SK-N-SH (cell line): ENCODE measurements around the gene SCN8A. TPM values are rescaled to one million over a fixed set of nuclear protein-coding genes. Genes with fewer than 3 reads are reported as not detected.

Source experiments
- CTCF ChIA-PET: fragments of 300-600, 350-600 bp; formaldehyde crosslinking; extraction: SDS; loops from one replicate; lab custom pipeline; 2021; lab: Yijun Ruan, JAX
- POLR2A ChIA-PET: fragments of 350-600 bp; sonication (Branson Sonifier 250); formaldehyde crosslinking; extraction: SDS; loops from one replicate; lab custom pipeline; 2020; ENCODE audit warnings: antibody characterized with exemption, inconsistent platforms; lab: Yijun Ruan, JAX
- DNase-seq: peaks from one replicate; pipeline ENCODE4 v3.0.0; 2012
- H2AFZ ChIP-seq: fragments of 200-600 bp; sonication (generic); 2 replicates; pipeline ENCODE4 v1.8.1; 2016; ENCODE audit warnings: antibody characterized with exemption, mild to moderate bottlenecking, low read depth
- H3F3A ChIP-seq: fragments of 200-600 bp; sonication (generic); replicated peaks from 2 replicates; pipeline ENCODE3; 2016; ENCODE audit warnings: antibody characterized with exemption, mild to moderate bottlenecking; ENCODE audit not compliant: insufficient read depth
- H3K27ac ChIP-seq, 2 experiments: fragments of 200-500 bp in 1 of 2; fragments of 200-600 bp in 1 of 2; sonication (Bioruptor generic) in 1 of 2; sonication (generic), shearing (Covaris generic) in 1 of 2; 2 replicates each; pipeline versions ENCODE4 v1.5.1 to v1.6.1; 2014 to 2016; ENCODE audit warnings: low read depth in 2 of 2, inconsistent platforms in 1 of 2, low read length in 1 of 2, mild to moderate bottlenecking in 1 of 2, mixed read lengths in 1 of 2
- H3K27me3 ChIP-seq: fragments of 200-600 bp; sonication (generic), shearing (Covaris generic); 2 replicates; pipeline ENCODE4 v1.6.1; 2016; ENCODE audit warnings: mixed run types; ENCODE audit not compliant: insufficient read depth
- H3K36me3 ChIP-seq, 2 experiments: fragments of 200-500 bp in 1 of 2; fragments of 200-600 bp in 1 of 2; sonication (Bioruptor generic) in 1 of 2; sonication (generic) in 1 of 2; replicated peaks in 1 of 2; 2 replicates each; pipeline versions ENCODE3 to v1.5.1; 2014 to 2016; ENCODE audit warnings: low read length in 1 of 2, mild to moderate bottlenecking in 1 of 2; ENCODE audit not compliant: insufficient read depth in 2 of 2, control insufficient read depth in 1 of 2
- H3K4me1 ChIP-seq, 2 experiments: fragments of 200-500 bp in 1 of 2; fragments of 200-600 bp in 1 of 2; sonication (Bioruptor generic) in 1 of 2; sonication (generic), shearing (Covaris generic) in 1 of 2; 2 replicates each; pipeline versions ENCODE4 v1.5.1 to v1.6.1; 2014 to 2016; ENCODE audit warnings: low read depth in 1 of 2, low read length in 1 of 2, mixed run types in 1 of 2; ENCODE audit not compliant: insufficient read depth in 2 of 2, control insufficient read depth in 1 of 2
- H3K4me2 ChIP-seq: fragments of 200-600 bp; sonication (generic), shearing (Covaris generic); 2 replicates; pipeline ENCODE4 v1.6.1; 2017; ENCODE audit warnings: mixed run types
- H3K4me3 ChIP-seq, 2 experiments: fragments of 200-500 bp in 1 of 2; fragments of 200-600 bp in 1 of 2; sonication (Bioruptor generic) in 1 of 2; sonication (generic), shearing (Covaris generic) in 1 of 2; 2 replicates each; pipeline versions ENCODE4 v1.5.1 to v1.8.1; 2014 to 2016; ENCODE audit warnings: low read depth in 2 of 2, inconsistent platforms in 1 of 2, low read length in 1 of 2, mild to moderate bottlenecking in 1 of 2, mixed read lengths in 1 of 2, moderate library complexity in 1 of 2
- H3K79me2 ChIP-seq: fragments of 200-600 bp; sonication (generic); 2 replicates; pipeline ENCODE4 v1.8.1; 2017; ENCODE audit warnings: mild to moderate bottlenecking; ENCODE audit not compliant: insufficient read depth
- H3K9ac ChIP-seq: fragments of 200-600 bp; sonication (generic); 2 replicates; pipeline ENCODE4 v1.6.1; 2017; ENCODE audit warnings: mixed run types
- H3K9me2 ChIP-seq: fragments of 200-600 bp; sonication (generic); 2 replicates; pipeline ENCODE4 v1.6.1; 2017; ENCODE audit warnings: mixed run types
- H3K9me3 ChIP-seq: fragments of 200-600 bp; sonication (generic); 2 replicates; pipeline ENCODE4 v1.6.1; 2017; ENCODE audit warnings: mixed run types, mild to moderate bottlenecking, moderate library complexity
- H4K20me1 ChIP-seq: fragments of 200-600 bp; sonication (generic); 2 replicates; pipeline ENCODE4 v1.6.1; 2017; ENCODE audit warnings: mild to moderate bottlenecking, mixed run types; ENCODE audit not compliant: insufficient read depth
- CHD2 ChIP-seq: fragments of 150-350 bp; IDR thresholded peaks from 2 replicates; pipeline ENCODE4 v1.6.1; 2018; ENCODE audit warnings: low read length; ENCODE audit not compliant: partially characterized antibody
- ELF1 ChIP-seq: IDR thresholded peaks from 2 replicates; pipeline ENCODE4 v1.4.0; 2012
- EZH2phosphoT487 ChIP-seq: fragments of 200-600 bp; sonication (generic); IDR thresholded peaks from 2 replicates; pipeline ENCODE4 v1.6.1; 2017; ENCODE audit warnings: low read depth, mixed run types, mild to moderate bottlenecking, antibody characterized with exemption, moderate library complexity, borderline replicate concordance
- FOSL2 ChIP-seq: IDR thresholded peaks from 2 replicates; pipeline ENCODE4 v1.4.0; 2012; ENCODE audit warnings: low read depth, mild to moderate bottlenecking, moderate library complexity, borderline replicate concordance
- FOXJ3 ChIP-seq: sonication (generic); formaldehyde crosslinking; IDR thresholded peaks from 2 replicates; pipeline ENCODE4 v1.5.1; 2020; ENCODE audit warnings: mild to moderate bottlenecking, missing genetic modification reagents
- GABPA ChIP-seq: IDR thresholded peaks from 2 replicates; pipeline ENCODE4 v1.4.0; 2012; ENCODE audit warnings: low read depth, mild to moderate bottlenecking
- GATA2 ChIP-seq: sonication (generic); formaldehyde crosslinking; IDR thresholded peaks from 2 replicates; pipeline ENCODE4 v1.5.0; 2020; ENCODE audit warnings: mild to moderate bottlenecking, missing genetic modification reagents
- JUND ChIP-seq: IDR thresholded peaks from 2 replicates; pipeline ENCODE4 v1.4.0; 2012
- NRF1 ChIP-seq: IDR thresholded peaks from 2 replicates; pipeline ENCODE4 v1.6.1; 2012; ENCODE audit warnings: low read depth, mild to moderate bottlenecking, low read length
- PBX3 ChIP-seq: IDR thresholded peaks from 2 replicates; pipeline ENCODE4; 2012
- POLR2AphosphoS5 ChIP-seq: IDR thresholded peaks from 2 replicates; pipeline ENCODE4 v1.6.1; 2012; ENCODE audit warnings: low read depth, low read length
- RAD21 ChIP-seq: IDR thresholded peaks from 2 replicates; pipeline ENCODE4 v1.6.1; 2012; ENCODE audit warnings: mild to moderate bottlenecking, low read length
- RCOR1 ChIP-seq: fragments of 150-350 bp; IDR thresholded peaks from 2 replicates; pipeline ENCODE4 v1.6.1; 2017; ENCODE audit warnings: antibody characterized with exemption, low read length
- RFX5 ChIP-seq: IDR thresholded peaks from 2 replicates; pipeline ENCODE4 v1.6.1; 2012; ENCODE audit warnings: mild to moderate bottlenecking, improper control_type of control experiment, low read length
- RXRA ChIP-seq: IDR thresholded peaks from 2 replicates; pipeline ENCODE4 v1.4.0; 2012; ENCODE audit warnings: low read depth, mild to moderate bottlenecking, borderline replicate concordance
- TEAD4 ChIP-seq: IDR thresholded peaks from 2 replicates; pipeline ENCODE4 v1.4.0; 2012; ENCODE audit warnings: mild to moderate bottlenecking, borderline replicate concordance; ENCODE audit not compliant: insufficient read depth
- USF1 ChIP-seq: IDR thresholded peaks from 2 replicates; pipeline ENCODE4 v1.4.0; 2012; ENCODE audit warnings: low read depth, borderline replicate concordance
- WGBS: methylation state at CpG from one replicate; pipeline ENCODE4 v1.1.6; 2017; ENCODE audit warnings: low lambda C conversion rate; 5-methylcytosine and 5-hydroxymethylcytosine counted together
- polyA plus RNA-seq, 3 experiments: library from polyadenylated mRNA; depleted of rRNA; stranded (reverse); fragments of >200 nt; gene quantifications; 2 replicates each; pipeline ENCODE4 v1.2.3, GENCODE V29; 2012
- TF ChIP-seq, protein P1 (sequence below): IDR thresholded peaks from 2 replicates; pipeline ENCODE4 v1.4.0; 2012; ENCODE audit warnings: low read depth, borderline replicate concordance

The SCN8A gene
- polyA plus RNA-seq, 1 of the 3 experiments (the other 2 are of a cell fraction) = 7.1 TPM

- TF ChIP-seq PBX3 (no peak), GATA2 (CRISPR knock-in tag) (no peak), RAD21 (no peak)
Observed at GRCh38 chr12:51806896-51807295, 215.9 kb downstream of the SCN8A start (continued).

GRCh38 chr12:51809193-51809592, 218.2 kb downstream of the SCN8A start:
- no peak overlapping the region for H3K4me2 ChIP-seq
- H3K9me2 ChIP-seq = no peaks in the 10 kb centered on the region
- H3K4me1 ChIP-seq = peaks cover 0 to 3% of the 10 kb centered on the region in 2 experiments; a peak in 1 of 4 replicates
- H3K79me2 ChIP-seq = no peaks in the 10 kb centered on the region
- H2AFZ ChIP-seq = no peak overlapping the region
- DNase-seq = no peak
- no peak for TF ChIP-seq POLR2AphosphoS5
- no peak for TF ChIP-seq TEAD4
- TF ChIP-seq RAD21 = no peak
- no peak for TF ChIP-seq CHD2
- TF ChIP-seq FOXJ3 (CRISPR knock-in tag) = no peak
- no peak for TF ChIP-seq NRF1
- TF ChIP-seq RCOR1 = no peak
- no peak for TF ChIP-seq JUND
- TF ChIP-seq PBX3 = no peak
- TF ChIP-seq, protein P1, sequence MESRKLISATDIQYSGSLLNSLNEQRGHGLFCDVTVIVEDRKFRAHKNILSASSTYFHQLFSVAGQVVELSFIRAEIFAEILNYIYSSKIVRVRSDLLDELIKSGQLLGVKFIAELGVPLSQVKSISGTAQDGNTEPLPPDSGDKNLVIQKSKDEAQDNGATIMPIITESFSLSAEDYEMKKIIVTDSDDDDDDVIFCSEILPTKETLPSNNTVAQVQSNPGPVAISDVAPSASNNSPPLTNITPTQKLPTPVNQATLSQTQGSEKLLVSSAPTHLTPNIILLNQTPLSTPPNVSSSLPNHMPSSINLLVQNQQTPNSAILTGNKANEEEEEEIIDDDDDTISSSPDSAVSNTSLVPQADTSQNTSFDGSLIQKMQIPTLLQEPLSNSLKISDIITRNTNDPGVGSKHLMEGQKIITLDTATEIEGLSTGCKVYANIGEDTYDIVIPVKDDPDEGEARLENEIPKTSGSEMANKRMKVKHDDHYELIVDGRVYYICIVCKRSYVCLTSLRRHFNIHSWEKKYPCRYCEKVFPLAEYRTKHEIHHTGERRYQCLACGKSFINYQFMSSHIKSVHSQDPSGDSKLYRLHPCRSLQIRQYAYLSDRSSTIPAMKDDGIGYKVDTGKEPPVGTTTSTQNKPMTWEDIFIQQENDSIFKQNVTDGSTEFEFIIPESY = no peak
- TF ChIP-seq USF1 = no peak
- no peak for TF ChIP-seq RXRA
- no peak for TF ChIP-seq EZH2phosphoT487
- no peak for TF ChIP-seq GABPA
- no peak for TF ChIP-seq RFX5
- TF ChIP-seq ELF1 = no peak
- TF ChIP-seq FOSL2 = no peak
- no peak overlapping the region for H3K27ac ChIP-seq
- ChIA-PET POLR2A (no interaction called here), CTCF (no interaction called here)
- peaks cover 11% of the 10 kb centered on the region for H3F3A ChIP-seq
- WGBS = 89% methylated on average over 3 of the region's 3 CpGs
- no peak overlapping the region for H3K9ac ChIP-seq
- no peaks in the 10 kb centered on the region for H3K27me3 ChIP-seq
- H3K4me3 ChIP-seq = no peak overlapping the region
- H3K36me3 ChIP-seq = peaks cover 5 to 21% of the 10 kb centered on the region in 2 experiments
- H3K9me3 ChIP-seq = no peaks in the 10 kb centered on the region
- H4K20me1 ChIP-seq = no peaks in the 10 kb centered on the region
